GM21367 (cell line): ENCODE results near the gene MIPOL1.

ENCODE experiments used
- ATAC-seq: cut with Tn5 transposase; IDR thresholded peaks from one replicate; pipeline ENCODE4 v1.9.1; 2021; ENCODE audit not compliant: unreplicated experiment

The MIPOL1 gene

DNA sequence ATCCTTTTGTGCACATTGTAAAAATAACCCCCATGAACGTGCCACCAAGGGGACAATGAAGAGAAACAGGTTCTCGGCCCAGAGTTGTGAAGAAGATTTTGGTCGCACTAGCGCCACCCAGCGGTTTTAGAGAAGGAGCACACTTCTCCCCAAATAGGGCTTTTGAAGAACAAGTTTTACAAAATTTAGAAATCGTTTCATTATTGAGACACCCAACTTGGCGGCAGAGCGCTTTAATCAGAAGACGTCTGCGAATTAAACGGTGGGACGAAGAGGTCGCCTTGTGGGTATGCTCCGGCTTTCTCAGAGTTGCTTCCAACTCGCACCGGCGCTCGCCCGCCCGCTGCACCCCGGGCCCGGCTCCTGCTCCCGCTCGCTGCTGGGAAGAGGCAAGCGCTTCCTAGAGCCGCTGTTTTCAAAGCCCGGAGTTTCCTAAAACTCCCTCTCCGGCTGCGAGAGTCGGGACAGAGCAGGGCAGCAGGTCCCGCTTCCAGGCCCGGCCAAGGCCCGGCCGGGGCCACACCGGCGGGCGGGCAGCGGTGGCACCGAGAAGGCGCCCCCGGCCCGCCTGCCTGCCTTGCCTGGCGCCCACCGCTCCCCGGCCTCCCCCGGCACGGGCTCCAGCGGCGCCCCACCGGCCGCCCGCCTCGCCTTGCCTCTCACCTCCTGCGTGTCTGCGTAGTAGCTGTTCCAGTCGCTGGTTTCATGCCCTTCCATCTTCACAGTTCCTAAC is 396.7 kb downstream of the MIPOL1 start:
- peak; percentile 42 for ATAC-seq

DNA sequence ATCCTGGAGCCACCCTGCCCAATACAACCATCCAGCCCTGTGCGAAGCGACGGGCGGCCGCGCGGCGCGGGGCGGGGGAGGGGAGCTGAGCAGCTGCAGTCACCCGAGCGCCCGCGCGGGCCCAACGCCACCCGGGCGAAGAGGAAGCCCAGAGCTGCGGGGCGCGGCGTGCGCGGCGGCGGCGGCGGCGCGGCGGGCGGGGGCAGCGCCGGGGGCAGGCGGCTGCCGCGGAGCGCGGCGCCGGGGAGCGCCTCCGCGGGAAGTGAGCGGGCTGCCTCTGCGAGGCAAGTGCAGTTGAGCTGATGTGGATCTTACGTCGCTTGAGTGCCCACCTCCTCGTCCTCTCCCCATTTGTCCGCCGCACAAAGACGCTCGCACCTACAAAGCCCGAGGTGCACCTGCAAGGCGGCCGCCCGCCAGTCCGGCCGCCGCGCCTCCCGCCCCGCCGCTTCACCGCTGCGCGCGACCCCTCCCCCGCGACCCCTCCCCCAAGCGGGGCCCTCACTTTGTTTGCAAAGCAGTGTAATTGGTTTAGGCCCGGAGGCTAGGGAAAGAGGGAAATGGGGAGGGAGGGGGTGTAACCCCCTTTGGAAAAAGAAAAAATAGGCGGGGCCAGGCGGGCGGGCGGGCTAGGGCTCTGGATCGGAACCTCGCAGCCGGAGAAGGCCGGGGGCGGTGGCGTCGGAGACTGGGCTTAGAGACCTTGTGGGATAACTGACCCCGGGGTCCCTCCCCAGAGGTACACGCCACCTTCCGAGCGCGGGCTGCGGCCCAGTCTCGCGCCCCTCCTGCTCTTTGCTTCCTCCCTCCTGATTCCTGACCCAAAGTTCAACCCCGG is 397.5 kb downstream of the MIPOL1 start, which contains the start of the genes FOXA1 and TTC6:
Gene FOXA1 (minus strand): TSS at position 279 of the 838 bp plus-strand sequence. CDS start 277 bp downstream, at position 2.
Gene TTC6 (plus strand): TSS at position 659 of the 838 bp plus-strand sequence. CDS start 26,436 bp downstream, outside the sequence.
- ATAC-seq, result no peak

DNA sequence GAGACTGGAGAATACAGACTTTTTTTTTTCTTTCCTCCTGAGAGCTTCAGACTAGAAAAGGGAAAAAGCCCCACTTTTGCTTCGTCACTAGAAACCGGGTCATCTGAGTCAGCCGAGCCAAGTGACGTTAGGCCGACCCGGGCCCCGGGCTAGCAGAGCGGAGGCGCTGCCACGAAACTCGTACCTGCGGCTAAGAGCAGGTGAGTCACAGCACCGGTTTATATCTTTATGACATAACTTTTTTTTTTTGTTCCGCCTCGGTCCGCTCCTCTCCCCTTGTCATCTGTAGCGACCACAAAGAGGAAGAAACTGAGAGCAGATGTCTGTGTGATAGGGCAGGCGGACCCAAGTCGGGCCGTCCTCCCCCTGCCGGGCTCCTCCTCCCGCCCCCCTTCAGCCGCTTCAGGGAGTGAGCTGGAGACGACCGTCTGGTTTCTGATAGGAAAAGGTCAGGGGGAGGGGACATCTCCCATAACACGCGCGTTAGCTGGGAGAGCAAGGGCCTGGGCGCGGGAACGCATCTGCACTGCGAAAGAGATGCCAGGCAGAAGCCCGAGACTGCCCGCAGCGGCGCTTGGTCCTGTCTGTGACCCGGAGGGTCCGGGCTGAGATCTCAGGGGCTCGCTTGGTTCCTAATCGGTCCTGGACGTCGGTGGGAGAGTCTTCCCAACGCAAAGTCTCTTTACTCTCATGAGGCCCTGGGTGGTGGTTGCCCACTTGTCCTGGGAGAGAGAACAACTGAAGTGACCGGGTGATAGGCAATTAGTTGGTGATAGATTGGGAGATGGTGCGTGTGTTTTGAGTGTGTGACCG is 398.3 kb downstream of the MIPOL1 start:
- ATAC-seq, result peak; percentile 61

GRCh38 chr14:37596790-37597472 is 399.2 kb downstream of the MIPOL1 start:
- ATAC-seq, result no peak

DNA sequence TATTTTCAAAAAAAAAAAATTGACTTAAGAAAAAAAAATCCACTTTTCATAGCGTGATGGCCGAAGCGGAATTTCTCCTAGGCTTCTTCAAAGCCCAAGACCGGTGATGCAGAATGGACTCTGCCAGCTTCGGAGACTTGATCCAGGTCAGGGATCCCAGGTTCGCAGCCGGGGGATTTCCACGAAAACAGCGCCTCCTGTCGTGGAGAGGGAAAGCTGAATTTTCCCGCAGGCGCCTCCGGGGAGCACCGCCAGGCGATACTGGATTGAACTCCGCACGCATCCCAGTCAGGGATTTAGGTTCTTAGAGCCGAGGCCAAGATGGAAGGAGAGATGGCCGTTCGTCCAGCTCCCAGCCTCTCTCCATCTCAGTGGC is 399.8 kb downstream of the MIPOL1 start:
- no peak for ATAC-seq

DNA sequence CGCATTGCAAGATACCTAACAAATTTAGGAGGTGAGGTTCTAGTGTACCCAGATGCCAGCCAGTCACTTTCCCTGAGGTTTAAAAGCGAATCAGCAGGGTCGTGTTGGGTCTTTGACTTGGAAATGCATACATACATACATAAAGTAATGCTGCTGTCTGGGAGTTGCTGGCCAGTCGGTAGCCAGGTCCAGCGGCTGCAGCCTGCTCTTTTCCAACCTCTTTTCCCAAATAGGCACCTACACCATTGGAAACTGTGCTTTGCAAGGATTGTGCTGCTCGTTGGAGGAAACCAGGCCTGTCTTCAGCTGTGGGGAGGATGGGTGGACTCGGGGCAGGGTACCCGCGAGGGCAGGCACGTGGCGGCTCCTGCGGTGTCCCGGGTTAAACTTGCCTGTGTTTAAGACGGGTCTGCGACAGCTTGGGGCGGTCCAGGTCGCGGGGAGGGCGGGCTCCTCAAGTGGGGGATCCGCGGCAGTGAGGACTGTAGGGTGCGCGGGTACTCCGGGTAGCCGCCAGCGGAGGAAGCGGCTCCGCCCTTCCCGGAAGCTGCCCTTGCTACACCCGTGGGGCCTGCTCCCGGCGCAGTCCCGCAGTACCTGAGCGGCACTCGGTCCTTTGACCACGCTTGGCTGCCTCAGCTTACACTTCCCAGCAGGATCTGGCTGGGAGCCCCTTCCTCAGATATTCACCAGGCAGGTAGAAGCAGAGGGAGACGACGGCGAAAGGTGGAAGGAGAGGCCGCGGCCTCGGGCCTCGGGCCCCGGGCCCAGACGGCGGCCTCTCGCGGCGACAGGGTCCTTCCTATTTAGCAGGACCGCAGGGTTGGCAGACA is 400.4 kb downstream of the MIPOL1 start:
- no peak for ATAC-seq

- no peak for ATAC-seq
These were observed 401.2 kb downstream of the MIPOL1 start for GRCh38 chr14:37598747-37599506.

DNA sequence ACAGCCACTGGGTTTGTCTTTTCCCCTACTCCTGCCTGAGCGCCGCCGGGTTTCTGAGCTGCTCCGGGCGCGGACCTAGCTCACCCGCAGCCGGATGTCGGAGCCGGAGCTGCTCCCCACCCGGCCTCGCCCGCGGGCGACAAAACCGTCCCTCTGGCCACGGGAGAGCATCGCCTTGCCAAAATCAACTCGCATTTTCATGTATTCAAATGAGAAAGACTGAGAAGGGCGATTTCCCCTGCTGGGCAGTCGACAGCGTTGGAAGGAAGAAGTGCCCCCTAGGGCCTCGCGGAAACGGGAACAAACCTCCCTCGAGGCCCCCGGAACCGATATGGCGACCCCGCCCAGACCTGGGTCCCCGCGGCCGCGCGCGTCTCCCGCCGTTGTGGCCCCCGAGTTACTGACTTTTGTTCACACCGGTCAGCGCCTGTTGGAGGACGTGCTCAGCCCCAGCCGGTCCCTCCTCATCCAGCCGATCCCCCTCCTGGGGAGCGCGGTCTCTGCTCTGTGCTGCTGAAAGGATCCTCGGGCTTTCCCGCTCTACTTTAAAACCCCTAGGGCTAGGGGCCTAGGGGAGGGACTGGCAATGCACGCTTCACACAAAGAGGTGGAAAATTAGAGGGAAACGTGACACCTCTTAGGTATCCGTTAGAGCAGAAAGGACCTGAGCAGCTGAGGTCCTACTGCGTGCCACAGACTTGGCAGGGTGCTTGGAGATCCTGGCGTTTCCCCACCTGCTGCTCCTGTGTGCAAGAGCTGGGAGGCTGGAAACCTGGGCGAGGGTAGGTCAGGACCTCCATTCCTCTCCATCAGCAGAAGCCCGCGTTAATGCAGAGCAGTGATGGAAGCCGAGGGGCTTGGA is 402.0 kb downstream of the MIPOL1 start:
- no peak for ATAC-seq

- ATAC-seq, result no peak
These were observed 403.4 kb downstream of the MIPOL1 start for GRCh38 chr14:37600880-37601741.

GRCh38 chr14:37601865-37602264 is 404.1 kb downstream of the MIPOL1 start:
- ATAC-seq, result no peak
